SK-N-DZ (cell line): ENCODE measurements around the gene TRPC4.

Experiments used
- DNase-seq: peaks from one replicate; pipeline ENCODE4 v3.0.0-alpha.2; 2015; ENCODE audit warnings: low spot score

Gene TRPC4

DNA sequence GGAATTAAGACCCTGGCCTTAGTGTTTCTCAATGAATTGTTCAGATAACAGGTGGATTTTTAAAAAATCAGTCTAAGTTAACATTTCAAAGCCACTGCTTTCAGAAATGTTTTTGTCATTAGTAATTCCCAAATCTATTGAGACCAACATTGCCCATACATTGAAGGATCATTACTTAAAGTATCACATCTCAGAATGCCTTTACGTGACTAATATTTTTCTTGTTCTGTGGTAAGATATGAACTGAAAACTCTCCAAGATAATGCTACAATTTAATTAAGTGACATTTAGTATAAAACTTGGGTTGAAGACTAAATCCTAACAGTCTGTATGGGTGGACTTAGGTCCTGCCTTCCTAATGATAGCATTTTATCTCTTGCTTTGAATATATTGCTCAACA, 211.6 kb downstream of the TRPC4 start:
- no peak for DNase-seq

DNA sequence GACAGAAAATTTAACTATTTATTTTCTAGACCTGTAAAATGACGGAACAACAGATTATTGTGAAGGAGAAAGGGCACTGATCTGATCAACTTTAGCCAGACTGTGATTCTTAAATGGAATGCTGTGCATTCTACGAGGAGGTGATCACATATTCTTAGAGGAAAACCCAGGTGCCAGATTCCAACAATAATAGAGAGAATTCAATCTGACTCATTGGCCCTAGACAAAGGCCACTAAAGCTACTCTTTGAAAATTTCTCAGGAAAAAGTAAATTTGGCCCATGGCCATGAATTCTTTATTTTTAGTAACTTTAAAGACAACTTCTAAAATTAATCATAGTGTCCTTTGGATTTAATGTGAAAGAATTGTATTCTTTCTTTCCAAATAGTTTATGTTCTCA, 212.4 kb downstream of the TRPC4 start:
- no peak for DNase-seq

DNA sequence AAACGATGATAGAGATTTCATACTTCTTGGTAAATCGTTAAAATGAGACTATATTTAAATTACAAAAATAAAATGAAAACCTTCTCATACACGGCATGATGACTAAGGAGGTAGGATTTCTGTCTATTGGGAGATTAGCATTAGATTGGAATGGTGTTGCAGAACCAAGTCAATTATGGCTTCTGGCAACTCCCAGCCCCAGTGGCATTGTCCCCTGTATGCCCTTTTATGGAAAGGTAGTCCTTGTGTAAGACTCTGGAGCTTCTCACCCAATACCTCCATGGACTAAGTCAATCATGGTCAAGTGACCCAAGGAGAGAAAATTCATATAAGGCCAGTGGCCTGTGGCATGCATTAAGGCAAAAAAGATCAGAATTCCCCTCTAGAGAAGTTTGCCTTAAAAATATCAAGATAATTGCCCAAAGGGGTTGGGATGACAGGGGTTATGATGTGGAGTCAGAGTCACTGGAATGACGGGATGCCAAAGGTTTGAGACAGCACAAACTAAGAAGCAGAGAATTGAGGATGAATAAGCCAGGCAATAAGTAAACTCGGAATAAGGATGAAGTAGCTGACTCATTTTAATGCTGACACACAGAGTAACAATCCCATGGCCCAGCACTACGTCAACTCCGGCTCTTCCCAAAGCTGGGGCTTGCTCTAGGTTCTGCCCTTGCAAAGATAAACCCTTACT, 213.2 kb downstream of the TRPC4 start:
- DNase-seq = no peak

DNA sequence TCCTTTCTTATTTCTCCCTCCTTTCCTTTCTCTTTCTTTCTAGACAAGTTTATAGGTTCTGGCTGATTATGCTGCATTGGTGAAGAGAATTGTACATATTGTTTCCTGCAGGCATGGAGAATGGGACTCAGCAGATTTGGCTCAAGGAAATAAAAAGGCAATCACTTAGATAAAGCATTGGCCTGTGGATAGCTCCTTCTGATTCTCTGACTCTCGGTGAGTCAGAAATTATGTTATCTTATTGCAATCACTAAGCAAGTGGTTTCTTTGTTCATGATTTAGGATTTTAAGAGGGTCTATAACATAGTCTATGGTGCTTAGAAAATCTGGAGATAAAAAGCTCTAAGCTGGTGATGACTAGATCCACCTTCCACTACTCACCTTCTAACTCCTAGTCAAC, 217.0 kb downstream of the TRPC4 start:
- no peak for DNase-seq

DNA sequence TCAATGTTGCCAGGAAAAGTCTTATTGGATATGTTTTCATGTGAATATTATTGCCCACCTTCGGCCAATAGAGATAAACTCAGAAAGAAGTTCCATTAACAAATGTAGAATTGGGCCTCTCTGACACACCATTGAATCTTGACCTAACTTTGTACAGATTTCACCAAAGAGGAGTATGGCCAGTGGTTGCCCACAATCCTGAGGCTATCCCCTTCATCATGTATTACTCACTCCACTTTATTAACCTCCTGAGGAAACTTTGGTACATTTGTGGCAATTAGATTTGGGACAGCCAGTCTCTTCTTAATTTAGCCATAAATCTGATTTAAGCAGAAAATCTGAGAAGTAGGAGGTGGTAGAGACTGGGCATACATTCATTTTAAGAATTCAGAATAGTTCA, 217.7 kb downstream of the TRPC4 start:
- DNase-seq = no peak

DNA sequence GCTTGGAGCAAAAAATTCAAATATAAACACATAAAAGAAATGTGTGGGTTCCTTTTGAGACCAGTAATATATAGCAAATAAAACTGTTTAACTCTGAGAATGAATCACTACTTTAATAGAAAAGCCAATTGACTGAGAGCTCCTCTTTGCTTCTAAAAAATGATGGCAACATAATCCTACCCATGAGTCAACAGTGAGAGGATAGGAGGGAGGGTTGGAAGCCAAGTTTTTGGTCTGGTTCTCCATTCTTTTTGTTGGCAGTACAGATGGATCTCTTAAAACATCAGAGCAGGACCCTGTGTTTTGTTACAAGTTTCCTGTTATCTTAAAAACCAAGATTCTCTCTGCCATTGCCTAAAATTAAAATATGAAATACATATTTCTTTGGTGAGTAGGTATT, 221.0 kb downstream of the TRPC4 start:
- no peak for DNase-seq

DNA sequence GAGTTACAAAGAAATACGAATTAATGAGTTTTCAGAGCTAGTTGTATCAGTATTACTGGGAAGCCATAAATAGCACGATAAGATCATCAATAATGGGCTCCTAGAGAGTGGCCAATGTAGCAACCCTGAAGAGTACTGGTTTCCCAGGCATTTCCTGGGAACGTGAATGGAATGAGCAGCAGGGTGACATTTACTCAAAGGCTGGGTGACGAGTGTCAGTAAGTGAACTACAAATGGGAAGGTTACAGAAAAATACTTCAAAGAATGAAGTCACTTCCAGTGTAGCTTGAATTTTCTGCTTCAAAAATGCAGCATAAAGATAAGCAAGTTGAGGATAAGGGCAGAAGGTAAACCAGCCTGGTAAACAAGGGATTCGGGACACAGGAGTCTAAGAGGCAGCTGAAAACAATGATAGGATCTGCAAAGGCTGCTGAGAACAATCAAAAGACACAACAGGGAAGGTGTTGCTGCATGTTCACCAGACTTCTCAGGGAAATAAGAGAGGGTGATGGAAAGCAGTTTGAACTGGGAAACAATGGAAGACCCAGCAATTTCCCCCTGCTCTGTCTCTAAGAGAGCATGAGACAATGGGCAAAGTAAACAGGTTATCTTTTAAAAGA, 222.4 kb downstream of the TRPC4 start:
- DNase-seq = no peak

DNA sequence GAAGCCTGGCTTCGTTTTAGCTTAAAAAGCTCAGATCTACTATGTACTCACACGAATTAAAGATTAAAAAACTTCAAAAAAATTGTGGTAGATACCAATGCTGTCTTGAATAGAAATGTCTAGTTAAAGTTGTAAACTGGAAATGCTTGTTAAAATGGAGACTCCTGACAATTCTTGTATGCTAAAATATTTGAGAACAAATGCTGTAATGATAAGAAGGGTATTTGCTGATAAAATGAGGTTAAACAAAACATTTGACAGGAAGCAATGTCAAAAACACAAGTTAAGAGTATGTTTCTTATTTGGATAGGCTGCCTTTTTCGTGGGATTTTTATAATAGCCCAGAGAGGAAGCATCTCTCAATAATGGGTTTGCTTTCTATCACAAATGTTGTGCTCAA, 223.0 kb downstream of the TRPC4 start:
- DNase-seq = no peak

DNA sequence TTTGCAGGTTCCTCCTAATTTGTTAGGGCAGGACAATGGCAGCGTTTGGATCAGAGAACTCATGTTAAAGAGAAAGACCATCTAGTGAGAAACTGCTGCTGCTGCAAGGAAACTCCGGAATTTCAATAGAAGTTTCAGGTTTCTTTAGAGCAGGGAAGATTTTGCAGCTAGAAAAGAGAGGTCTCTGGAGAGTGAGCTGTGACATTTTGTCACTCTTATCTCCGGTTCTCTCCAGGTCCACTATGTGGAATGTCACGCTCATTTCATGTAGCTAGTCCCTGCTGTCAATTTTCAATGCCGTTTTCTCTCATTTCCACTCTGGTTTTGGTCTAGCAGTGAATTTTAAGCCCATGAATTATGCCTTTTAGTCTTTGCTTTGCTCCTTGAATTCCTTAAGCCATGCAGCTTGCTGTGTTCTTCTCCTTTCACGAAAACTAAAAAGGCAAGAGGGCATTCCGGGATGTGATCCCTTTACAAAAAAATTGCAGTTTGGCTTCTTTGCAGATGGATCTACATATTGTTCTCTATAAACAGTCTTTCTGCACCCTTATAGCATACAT, 224.3 kb downstream of the TRPC4 start:
- DNase-seq = no peak

DNA sequence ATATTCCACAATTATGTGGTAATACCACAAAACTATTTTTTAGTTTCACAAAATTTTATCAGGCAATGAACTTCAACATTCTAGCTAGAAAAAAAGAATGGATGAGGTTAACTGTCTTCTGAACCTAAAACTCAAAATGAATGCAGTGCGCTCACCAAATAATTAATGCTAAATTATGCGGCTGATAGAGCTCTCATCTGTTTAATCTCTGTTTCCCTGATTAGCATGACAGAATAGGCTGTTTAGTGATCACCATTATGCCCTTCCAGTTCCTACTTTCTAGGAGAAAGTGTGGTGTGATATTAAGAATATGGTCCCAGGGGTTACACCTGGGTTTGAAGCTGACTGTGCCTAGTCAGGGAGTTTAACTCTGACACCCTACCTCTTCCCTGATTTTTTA, 228.2 kb downstream of the TRPC4 start:
- DNase-seq = no peak

DNA sequence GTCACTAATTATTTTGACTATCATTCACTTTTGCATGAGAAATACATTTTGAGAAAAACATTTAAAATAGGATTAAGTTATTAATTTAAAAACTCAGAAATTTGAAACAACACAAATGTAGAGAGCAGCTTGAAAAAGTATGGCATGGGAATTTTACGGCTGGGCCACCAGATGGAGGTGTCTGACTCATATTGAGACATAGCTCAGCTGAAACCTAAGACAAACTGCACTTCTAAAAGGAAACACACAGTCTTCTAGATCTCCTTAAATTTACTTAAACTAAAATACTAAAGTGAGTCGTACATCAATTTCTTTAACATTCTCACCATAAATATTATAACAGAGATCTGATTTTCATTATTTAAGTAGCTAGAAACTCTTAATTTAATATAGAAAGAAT, 229.1 kb downstream of the TRPC4 start:
- DNase-seq = peak; percentile 27

DNA sequence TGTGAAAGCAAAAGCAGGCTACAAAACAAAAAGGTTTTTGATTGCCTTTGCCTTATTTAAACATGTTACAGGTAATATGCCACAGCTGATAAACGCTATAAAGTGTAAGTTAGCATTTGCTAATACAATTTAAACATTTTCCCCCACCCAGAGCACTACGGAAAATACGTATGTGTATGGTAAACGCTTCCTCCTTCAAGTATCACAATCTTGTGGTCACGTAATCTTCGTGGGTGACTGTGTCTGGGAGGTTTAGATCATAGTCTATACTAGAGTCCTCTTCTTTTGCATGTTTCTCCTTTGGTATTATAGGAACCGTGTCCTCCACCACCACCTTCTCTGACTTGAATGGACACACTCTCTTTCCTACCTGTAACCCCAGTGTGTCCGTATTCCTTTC, 232.9 kb downstream of the TRPC4 start:
- DNase-seq = no peak

DNA sequence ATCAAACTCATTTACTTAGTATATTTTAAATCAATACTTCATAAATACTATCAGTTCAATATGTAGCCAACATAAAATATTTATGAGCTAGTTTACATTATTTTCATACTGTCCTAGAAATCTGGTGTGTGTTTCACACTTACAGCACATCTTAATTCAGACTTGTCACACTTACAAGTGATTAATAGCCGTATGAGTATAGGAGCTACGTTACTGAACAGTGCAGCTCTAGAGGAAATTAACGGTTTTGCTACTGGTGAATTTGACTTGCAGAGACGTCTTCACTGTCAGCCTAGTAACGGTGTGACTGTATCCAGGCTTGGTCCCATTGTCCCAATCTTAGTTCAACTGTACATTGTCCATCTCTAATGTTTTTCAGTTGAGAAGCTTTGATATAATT, 237.3 kb downstream of the TRPC4 start:
- DNase-seq = no peak

DNA sequence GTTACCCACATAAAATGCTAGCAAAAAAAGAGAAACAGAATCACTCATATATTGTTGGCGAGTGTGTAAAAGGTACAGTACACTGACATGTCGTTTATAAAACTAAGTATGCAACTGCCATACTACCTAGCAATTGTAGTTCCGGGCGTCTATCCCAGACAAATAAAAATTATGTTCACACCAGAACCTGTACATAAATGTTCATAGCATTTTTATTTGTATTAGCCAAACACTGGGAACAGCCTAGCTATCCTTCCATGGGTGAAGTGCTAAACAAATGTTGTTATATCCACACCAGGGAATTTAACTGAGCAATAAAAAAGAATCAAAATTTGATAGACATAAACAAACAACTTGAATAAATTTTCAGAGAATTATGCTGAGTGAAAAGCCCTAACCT, 242.1 kb downstream of the TRPC4 start:
- no peak for DNase-seq

DNA sequence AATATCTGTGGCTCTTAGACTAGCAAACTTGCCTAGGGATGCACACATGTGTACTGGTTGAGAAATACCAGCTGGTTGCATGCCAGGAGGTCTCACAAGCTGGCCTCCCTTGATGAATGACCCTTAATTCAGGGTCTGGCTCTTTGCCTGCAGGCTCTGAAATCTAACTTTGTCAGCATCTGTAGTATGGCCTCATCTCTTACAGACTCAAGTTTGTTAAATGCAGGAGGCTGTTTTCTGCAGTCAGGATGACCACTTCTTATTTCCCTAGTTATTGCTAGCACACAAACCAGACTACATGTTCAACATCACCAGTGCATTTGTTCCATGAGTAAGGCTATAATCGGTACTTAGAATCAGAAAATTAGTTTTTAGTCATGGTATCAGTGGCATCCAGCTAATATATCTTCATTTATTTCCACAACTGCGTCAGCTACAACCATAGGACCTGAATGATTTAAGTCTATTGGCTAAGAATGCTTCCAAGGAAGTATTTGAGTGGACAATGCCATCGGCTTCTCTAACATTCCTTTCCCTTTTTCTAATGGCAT, 247.7 kb downstream of the TRPC4 start:
- DNase-seq = peak; percentile 73

DNA sequence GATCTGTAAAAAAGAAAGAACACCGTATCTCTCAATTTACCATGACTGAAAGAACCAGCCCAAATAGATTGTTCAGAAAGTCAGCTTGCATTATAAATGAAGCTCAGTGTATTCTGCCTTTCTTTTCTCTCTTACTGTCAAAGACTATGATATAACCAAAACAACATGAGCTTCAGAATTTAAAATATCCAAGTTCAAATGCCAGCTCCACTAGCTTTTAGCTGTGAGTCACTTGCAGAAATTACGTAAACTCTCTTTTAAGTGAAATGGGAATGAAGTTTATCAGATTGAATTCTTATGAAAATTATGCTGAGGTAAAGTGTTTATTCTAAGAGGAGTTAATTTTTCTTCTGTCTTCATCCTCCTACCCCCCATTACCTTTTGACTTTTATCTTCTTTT, 251.0 kb downstream of the TRPC4 start:
- no peak for DNase-seq

DNA sequence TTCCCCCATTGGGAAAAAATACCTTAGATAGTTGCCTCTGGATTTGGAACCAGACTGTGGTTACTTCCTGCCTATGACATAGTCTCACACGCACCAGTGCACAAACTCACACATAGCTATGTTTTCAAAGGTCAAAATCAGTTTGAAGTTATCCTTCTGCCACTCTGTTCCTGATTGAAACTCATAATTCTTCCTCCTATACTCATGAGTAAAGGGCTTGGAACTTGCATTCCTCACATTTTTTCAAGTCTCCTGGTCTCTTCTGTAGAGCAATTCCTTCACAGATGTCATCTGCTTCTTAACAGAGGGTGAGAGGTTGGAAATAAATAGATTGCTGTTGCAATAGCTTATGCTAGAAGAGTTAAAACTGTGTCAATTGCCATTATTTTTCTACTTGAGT, 252.4 kb downstream of the TRPC4 start:
- no peak for DNase-seq

DNA sequence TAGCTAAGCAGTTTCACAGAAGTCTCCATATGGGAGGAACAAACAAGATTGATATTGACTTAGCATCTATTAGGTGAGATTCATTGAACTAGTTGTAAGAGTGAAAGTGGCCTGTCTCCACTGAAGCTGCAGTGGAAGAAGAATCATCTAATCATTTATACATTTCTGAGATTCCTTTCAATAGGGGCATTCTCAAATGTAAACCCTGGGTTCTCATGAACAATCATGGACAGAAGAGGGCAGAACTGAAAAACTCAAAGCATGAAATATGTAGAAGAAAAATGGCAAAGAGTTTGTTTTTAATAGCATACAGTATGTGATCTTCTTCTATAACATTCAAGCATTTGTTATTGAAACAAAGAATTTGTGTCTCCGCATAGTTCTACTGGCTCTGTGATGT, 253.4 kb downstream of the TRPC4 start:
- DNase-seq = no peak

DNA sequence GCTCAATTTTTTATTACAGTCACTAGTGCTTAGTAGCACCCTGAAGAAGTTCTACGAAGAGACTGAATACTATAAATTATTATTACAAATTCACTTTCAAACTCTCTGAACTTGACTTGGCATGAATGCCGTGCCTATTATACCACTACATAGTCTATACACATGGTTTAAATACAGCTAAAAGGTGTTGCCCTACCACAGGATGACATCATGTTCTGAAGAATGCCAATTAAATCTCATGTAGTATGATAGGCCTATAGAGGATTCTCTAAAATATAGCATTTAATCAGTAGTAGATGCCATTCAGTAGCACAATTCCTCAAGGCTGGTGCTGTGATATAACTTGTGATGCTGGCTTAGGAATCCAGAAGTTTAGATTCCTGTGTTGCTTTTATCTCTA, 254.3 kb downstream of the TRPC4 start:
- no peak for DNase-seq

DNA sequence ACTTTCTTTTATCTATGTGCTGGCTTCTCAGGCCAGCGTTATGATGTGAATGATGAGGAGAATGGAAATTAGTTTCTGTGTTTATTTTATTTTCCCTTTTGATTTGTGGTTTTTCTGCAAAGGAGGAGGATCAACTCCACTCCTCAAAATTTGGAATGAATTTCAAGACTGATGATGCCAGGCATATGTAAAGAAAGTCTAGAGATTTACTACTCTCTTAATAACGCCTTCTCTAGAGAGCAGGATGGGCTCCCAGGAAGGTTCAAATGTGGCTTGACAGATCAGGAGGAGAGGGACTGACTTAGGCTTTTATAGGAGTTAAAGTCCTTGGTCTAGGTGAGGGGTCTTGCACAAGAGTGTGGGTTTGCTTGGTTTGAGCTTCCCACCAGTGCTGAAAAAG, 255.9 kb downstream of the TRPC4 start:
- DNase-seq = no peak

DNA sequence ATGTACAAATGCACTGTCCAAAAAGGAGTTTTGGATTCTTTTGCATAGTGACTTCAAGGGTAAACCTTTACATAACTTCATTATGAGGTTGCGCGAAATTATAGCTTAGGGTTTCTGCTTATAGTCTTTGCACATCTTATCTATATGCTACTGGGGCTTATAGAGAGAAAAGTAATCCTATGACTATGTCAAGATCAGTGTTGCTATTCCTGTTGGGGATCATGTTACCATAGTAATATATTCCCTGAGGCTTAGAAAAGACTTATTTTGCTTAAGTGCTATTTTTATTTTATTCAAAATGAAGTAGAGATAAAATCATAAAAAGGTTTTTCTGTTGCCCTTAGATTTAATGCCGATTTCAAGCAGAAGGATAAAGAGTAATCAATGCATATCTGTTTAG, 256.3 kb downstream of the TRPC4 start:
- DNase-seq = no peak

DNA sequence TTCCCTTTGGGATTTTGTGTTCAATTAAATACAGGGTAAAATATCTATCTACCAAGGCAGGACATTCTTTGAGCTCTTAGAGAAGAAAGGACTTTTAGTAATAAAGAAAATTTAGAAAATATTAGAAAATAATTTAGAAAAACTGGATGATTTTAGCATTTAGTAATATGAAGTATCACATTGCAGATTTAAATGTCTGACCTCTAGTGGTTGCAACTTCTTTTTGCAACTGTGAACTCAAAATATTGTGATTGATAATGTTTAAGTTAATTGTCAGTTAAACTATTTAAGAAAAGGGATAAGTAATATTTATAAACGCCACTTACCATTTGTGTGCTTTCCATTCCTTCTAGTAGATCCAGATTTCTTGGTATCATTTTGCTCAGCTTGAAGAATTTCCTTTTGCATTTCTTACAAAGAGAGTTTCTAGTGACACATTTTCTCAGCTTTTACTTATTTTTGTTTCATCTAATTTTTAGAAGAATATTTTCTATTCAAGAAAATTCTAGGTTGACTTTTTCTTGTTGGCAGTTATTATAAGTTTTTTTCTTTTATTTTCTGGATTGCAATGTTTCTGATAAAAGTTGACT, 260.7 kb downstream of the TRPC4 start:
- DNase-seq = no peak
